Measurements from ENCODE around the gene TCOF1.

Gene TCOF1

DNA sequence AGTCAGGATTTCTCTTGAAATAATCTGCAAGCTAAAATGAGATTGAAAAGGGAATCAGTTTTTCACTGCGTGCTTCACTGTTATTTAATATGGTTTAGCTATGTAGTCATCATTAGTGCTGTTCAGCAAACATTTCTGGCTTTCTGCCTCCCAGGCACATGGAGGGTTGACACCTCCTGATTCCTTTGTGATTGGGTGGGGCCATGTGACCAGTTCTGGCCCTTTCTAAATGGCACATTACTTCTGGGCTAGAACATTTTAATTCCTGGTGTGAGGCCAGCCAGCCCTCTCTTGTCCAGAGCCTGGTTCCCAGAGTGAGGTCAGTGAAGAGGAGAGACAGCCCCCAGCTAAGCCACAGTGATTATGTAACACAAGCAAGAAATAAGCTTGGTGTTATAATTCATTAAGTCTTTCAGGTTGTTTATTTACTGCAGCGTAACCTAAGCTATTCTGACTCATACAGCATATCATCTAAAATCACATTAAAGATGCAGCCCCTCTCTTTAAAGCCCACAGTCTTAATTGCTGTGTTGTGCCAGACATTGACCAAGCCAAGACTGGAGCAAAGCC is 37.4 kb upstream of the TCOF1 start:
- DNase-seq (ENCODE audit: low read depth in 1 of 2, low spot score in 1 of 2), result no peak
- TF ChIP-seq SPI1 (IDR thresholded peaks at IDR 0.05; ENCODE audit: borderline replicate concordance, low read depth) (no peak), GABPA (IDR thresholded peaks at IDR 0.05; ENCODE audit: low read depth) (no peak), POLR2AphosphoS5 (IDR thresholded peaks at IDR 0.05; ENCODE audit: low read depth) (no peak)
- TF ChIP-seq, protein P1, sequence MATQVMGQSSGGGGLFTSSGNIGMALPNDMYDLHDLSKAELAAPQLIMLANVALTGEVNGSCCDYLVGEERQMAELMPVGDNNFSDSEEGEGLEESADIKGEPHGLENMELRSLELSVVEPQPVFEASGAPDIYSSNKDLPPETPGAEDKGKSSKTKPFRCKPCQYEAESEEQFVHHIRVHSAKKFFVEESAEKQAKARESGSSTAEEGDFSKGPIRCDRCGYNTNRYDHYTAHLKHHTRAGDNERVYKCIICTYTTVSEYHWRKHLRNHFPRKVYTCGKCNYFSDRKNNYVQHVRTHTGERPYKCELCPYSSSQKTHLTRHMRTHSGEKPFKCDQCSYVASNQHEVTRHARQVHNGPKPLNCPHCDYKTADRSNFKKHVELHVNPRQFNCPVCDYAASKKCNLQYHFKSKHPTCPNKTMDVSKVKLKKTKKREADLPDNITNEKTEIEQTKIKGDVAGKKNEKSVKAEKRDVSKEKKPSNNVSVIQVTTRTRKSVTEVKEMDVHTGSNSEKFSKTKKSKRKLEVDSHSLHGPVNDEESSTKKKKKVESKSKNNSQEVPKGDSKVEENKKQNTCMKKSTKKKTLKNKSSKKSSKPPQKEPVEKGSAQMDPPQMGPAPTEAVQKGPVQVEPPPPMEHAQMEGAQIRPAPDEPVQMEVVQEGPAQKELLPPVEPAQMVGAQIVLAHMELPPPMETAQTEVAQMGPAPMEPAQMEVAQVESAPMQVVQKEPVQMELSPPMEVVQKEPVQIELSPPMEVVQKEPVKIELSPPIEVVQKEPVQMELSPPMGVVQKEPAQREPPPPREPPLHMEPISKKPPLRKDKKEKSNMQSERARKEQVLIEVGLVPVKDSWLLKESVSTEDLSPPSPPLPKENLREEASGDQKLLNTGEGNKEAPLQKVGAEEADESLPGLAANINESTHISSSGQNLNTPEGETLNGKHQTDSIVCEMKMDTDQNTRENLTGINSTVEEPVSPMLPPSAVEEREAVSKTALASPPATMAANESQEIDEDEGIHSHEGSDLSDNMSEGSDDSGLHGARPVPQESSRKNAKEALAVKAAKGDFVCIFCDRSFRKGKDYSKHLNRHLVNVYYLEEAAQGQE (IDR thresholded peaks at IDR 0.05; ENCODE audit: insufficient replicate concordance, low read depth), result no peak
- TF ChIP-seq, protein P2, sequence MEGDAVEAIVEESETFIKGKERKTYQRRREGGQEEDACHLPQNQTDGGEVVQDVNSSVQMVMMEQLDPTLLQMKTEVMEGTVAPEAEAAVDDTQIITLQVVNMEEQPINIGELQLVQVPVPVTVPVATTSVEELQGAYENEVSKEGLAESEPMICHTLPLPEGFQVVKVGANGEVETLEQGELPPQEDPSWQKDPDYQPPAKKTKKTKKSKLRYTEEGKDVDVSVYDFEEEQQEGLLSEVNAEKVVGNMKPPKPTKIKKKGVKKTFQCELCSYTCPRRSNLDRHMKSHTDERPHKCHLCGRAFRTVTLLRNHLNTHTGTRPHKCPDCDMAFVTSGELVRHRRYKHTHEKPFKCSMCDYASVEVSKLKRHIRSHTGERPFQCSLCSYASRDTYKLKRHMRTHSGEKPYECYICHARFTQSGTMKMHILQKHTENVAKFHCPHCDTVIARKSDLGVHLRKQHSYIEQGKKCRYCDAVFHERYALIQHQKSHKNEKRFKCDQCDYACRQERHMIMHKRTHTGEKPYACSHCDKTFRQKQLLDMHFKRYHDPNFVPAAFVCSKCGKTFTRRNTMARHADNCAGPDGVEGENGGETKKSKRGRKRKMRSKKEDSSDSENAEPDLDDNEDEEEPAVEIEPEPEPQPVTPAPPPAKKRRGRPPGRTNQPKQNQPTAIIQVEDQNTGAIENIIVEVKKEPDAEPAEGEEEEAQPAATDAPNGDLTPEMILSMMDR (IDR thresholded peaks at IDR 0.05; ENCODE audit: insufficient read depth, low read length), result no peak
- no peak overlapping the region for H3K27ac ChIP-seq (replicated peaks)
- no peaks in the 10 kb centered on the region for H3K27me3 ChIP-seq (ENCODE audit: insufficient read depth, poor library complexity, severe bottlenecking)
- H3K4me3 ChIP-seq (replicated peaks; ENCODE audit: insufficient read depth, low read length), result no peak overlapping the region

DNA sequence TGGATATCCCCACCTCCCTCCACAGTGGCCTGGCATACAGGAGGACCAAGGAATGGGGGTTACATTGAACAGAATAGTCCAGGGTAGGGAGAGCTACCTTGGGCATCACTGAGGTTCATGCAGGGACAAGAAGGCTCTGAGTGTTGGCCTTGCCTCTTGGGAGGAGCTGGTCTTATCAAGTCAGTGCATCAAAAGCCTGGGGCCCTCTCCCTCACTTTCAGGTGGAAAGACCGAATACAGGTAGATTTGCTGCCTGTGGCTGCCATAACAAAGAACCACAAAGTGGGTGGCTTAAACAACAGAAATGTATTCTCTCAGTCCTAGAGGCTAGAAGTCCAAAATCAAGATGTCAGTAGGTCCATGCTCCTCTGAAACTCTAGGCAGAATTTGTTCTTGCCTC is 36.3 kb upstream of the TCOF1 start:
- Histone ChIP-seq H3K27me3 (ENCODE audit: insufficient read depth, poor library complexity, severe bottlenecking) (no peaks in the 10 kb centered on the region), H3K4me3 (replicated peaks; ENCODE audit: insufficient read depth, low read length) (no peak overlapping the region), H3K27ac (replicated peaks) (no peak overlapping the region)
- no peak for TF ChIP-seq GABPA (IDR thresholded peaks at IDR 0.05; ENCODE audit: low read depth)
- TF ChIP-seq, protein P1 (IDR thresholded peaks at IDR 0.05; ENCODE audit: insufficient replicate concordance, low read depth), result no peak
- TF ChIP-seq, protein P2 (IDR thresholded peaks at IDR 0.05; ENCODE audit: insufficient read depth, low read length), result no peak
- no peak for TF ChIP-seq SPI1 (IDR thresholded peaks at IDR 0.05; ENCODE audit: borderline replicate concordance, low read depth)
- TF ChIP-seq POLR2AphosphoS5 (IDR thresholded peaks at IDR 0.05; ENCODE audit: low read depth), result no peak
- DNase-seq (ENCODE audit: low read depth in 1 of 2, low spot score in 1 of 2), result no peak

DNA sequence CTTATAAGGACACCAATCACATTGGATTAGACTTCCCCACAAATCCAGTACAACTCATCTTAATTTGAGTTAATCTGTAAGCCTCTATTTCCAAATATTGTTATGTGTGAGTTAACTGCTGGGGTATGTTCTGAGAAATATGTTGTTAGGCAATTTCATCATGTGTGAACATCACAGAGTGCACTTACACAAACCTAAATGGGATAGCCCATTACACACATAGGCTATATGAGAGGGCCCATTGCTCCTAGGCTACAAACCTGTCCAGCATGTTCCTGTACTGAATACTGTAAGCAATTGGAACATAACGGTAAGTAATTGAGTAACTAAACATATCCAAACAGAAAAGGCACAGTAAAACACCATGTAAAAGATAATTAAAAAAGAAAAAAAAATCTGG is 35.7 kb upstream of the TCOF1 start:
- no peak for DNase-seq (ENCODE audit: low read depth in 1 of 2, low spot score in 1 of 2)
- Histone ChIP-seq H3K27ac (replicated peaks) (no peak overlapping the region), H3K27me3 (ENCODE audit: insufficient read depth, poor library complexity, severe bottlenecking) (no peaks in the 10 kb centered on the region), H3K4me3 (replicated peaks; ENCODE audit: insufficient read depth, low read length) (no peak overlapping the region)
- TF ChIP-seq GABPA (IDR thresholded peaks at IDR 0.05; ENCODE audit: low read depth) (no peak), SPI1 (IDR thresholded peaks at IDR 0.05; ENCODE audit: borderline replicate concordance, low read depth) (no peak), POLR2AphosphoS5 (IDR thresholded peaks at IDR 0.05; ENCODE audit: low read depth) (no peak)
- TF ChIP-seq, protein P2 (IDR thresholded peaks at IDR 0.05; ENCODE audit: insufficient read depth, low read length), result no peak
- TF ChIP-seq, protein P1 (IDR thresholded peaks at IDR 0.05; ENCODE audit: insufficient replicate concordance, low read depth), result no peak
